GM23338 (cell line): ENCODE measurements around the gene CCDC86. TPM values are rescaled to one million over a fixed set of nuclear protein-coding genes. Genes with fewer than 3 reads are reported as not detected.

Experiments used
- ATAC-seq: fragments of 200-7000 bp; cut with Tn5 transposase; 3 replicates; pipeline ENCODE4 v1.9.1; 2020
- DNase-seq: peaks from one replicate; pipeline ENCODE4 v3.0.0-alpha.2; 2015; ENCODE audit warnings: low spot score
- H2AFZ ChIP-seq: fragments of 200-600 bp; sonication (generic); 2 replicates; pipeline ENCODE4 v1.8.0; 2016; ENCODE audit warnings: antibody characterized with exemption, mild to moderate bottlenecking, moderate library complexity
- H3F3A ChIP-seq: fragments of 200-600 bp; sonication (generic); replicated peaks from 2 replicates; pipeline ENCODE4 v1.8.0; 2017; ENCODE audit warnings: antibody characterized with exemption, mixed run types, low read depth
- H3K27ac ChIP-seq: fragments of 200-600 bp; sonication (generic); 2 replicates; pipeline ENCODE4 v1.6.1; 2016; ENCODE audit warnings: low read depth
- H3K27me3 ChIP-seq: fragments of 200-600 bp; sonication (generic); 2 replicates; pipeline ENCODE4 v1.8.0; 2016; ENCODE audit warnings: mild to moderate bottlenecking, mixed run types, moderate library complexity; ENCODE audit not compliant: insufficient read depth
- H3K36me3 ChIP-seq: fragments of 200-600 bp; sonication (generic); 2 replicates; pipeline ENCODE4 v1.8.0; 2016; ENCODE audit warnings: mild to moderate bottlenecking; ENCODE audit not compliant: insufficient read depth
- H3K4me1 ChIP-seq: fragments of 200-600 bp; sonication (generic); 2 replicates; pipeline ENCODE4 v1.8.0; 2016; ENCODE audit warnings: mild to moderate bottlenecking, moderate library complexity; ENCODE audit not compliant: insufficient read depth
- H3K4me2 ChIP-seq: fragments of 200-600 bp; sonication (generic); 2 replicates; pipeline ENCODE4 v1.7.1; 2017; ENCODE audit warnings: mixed run types
- H3K4me3 ChIP-seq: fragments of 200-600 bp; sonication (generic); 2 replicates; pipeline ENCODE4 v1.6.1; 2016; ENCODE audit warnings: mixed run types
- H3K79me2 ChIP-seq: fragments of 200-600 bp; sonication (generic); replicated peaks from 2 replicates; pipeline ENCODE4 v1.8.0; 2017; ENCODE audit warnings: mild to moderate bottlenecking; ENCODE audit not compliant: insufficient read depth
- H3K9me2 ChIP-seq: fragments of 200-600 bp; sonication (generic); 2 replicates; pipeline ENCODE4 v1.8.0; 2017; ENCODE audit not compliant: insufficient read depth
- H4K20me1 ChIP-seq: fragments of 200-600 bp; sonication (generic); replicated peaks from 2 replicates; pipeline ENCODE4 v1.8.0; 2017; ENCODE audit warnings: mild to moderate bottlenecking; ENCODE audit not compliant: insufficient read depth
- H3K27ac Mint-ChIP-seq: 2 replicates; pipeline ENCODE4 v1.8.0; 2020; ENCODE audit warnings: inconsistent platforms, mild to moderate bottlenecking, moderate library complexity, mixed read lengths
- H3K27me3 Mint-ChIP-seq: 3 replicates; pipeline ENCODE4 v1.8.0; 2022; ENCODE audit warnings: low read depth, mild to moderate bottlenecking, moderate library complexity, mixed read lengths, inconsistent platforms; ENCODE audit not compliant: insufficient read depth, poor library complexity
- H3K36me3 Mint-ChIP-seq: 3 replicates; pipeline ENCODE4 v1.8.0; 2021; ENCODE audit warnings: low read depth, mild to moderate bottlenecking, inconsistent platforms, moderate library complexity, mixed read lengths
- H3K4me1 Mint-ChIP-seq: 3 replicates; pipeline ENCODE4 v1.8.0; 2020; ENCODE audit warnings: mild to moderate bottlenecking, inconsistent platforms, mixed read lengths
- H3K4me3 Mint-ChIP-seq: 3 replicates; pipeline ENCODE4 v1.8.0; 2021; ENCODE audit warnings: moderate library complexity, mild to moderate bottlenecking, inconsistent platforms, mixed read lengths
- H3K9me3 Mint-ChIP-seq: 3 replicates; pipeline ENCODE4 v1.8.0; 2020; ENCODE audit warnings: moderate library complexity, mild to moderate bottlenecking, inconsistent platforms, mixed read lengths
- CREB1 ChIP-seq: fragments of 250-450 bp; sonication (Bioruptor Pico); IDR thresholded peaks from 2 replicates; pipeline ENCODE4 v1.5.0; 2020; ENCODE audit warnings: low read depth, mild to moderate bottlenecking, moderate library complexity
- CTCF ChIP-seq, 2 experiments: fragments of 200-600 bp in 1 of 2; sonication (generic) in 1 of 2; conservative IDR thresholded peaks; 2 replicates each; pipeline versions ENCODE4 v1.5.1 to v1.6.1; 2016 to 2017; ENCODE audit warnings: antibody characterized with exemption in 2 of 2, low read depth in 2 of 2, mild to moderate bottlenecking in 2 of 2, moderate library complexity in 1 of 2
- ETS1 ChIP-seq: IDR thresholded peaks from 2 replicates; pipeline ENCODE4 v1.6.1; 2016; ENCODE audit warnings: antibody characterized with exemption
- EZH2 ChIP-seq: fragments of 200-600 bp; sonication (generic); IDR thresholded peaks from one replicate; pipeline ENCODE4 v1.8.0; 2017; ENCODE audit warnings: antibody characterized with exemption, mild to moderate bottlenecking, low read depth; ENCODE audit not compliant: unreplicated experiment
- EZH2phosphoT487 ChIP-seq: fragments of 200-600 bp; sonication (generic); IDR thresholded peaks from one replicate; pipeline ENCODE4 v1.8.1; 2018; ENCODE audit warnings: antibody characterized with exemption; ENCODE audit not compliant: unreplicated experiment
- JUNB ChIP-seq: IDR thresholded peaks from one replicate; pipeline ENCODE4 v1.6.1; 2016; ENCODE audit warnings: antibody characterized with exemption; ENCODE audit not compliant: unreplicated experiment
- NANOG ChIP-seq: IDR thresholded peaks from 2 replicates; pipeline ENCODE4 v1.6.1; 2016; ENCODE audit warnings: antibody characterized with exemption, borderline replicate concordance
- POLR2AphosphoS5 ChIP-seq: IDR thresholded peaks from 2 replicates; pipeline ENCODE4 v1.6.1; 2016; ENCODE audit warnings: antibody characterized with exemption, low read depth
- REST ChIP-seq: IDR thresholded peaks from one replicate; pipeline ENCODE4 v1.6.1; 2018; ENCODE audit warnings: antibody characterized with exemption; ENCODE audit not compliant: unreplicated experiment
- STAT1 ChIP-seq: IDR thresholded peaks from one replicate; pipeline ENCODE4 v1.6.1; 2016; ENCODE audit warnings: antibody characterized with exemption; ENCODE audit not compliant: unreplicated experiment
- ZNF114 ChIP-seq: fragments of 250-450 bp; sonication (Bioruptor Pico); IDR thresholded peaks from 2 replicates; pipeline ENCODE4 v1.5.0; 2020; ENCODE audit warnings: mild to moderate bottlenecking, moderate library complexity
- ZNF331 ChIP-seq: fragments of 250-450 bp; sonication (Bioruptor Pico); IDR thresholded peaks from 2 replicates; pipeline ENCODE4 v1.5.0; 2020; ENCODE audit warnings: low read depth, mild to moderate bottlenecking, moderate library complexity
- ZNF462 ChIP-seq: fragments of 250-450 bp; sonication (Bioruptor Pico); IDR thresholded peaks from 2 replicates; pipeline ENCODE4 v1.5.0; 2020; ENCODE audit warnings: mild to moderate bottlenecking, moderate library complexity
- polyA plus RNA-seq: library from polyadenylated mRNA; unstranded; fragments of >200 nt; fragmentation: Nextera tagmentation; extraction: Ambion mirVana; gene quantifications from 2 replicates; pipeline ENCODE4 v1.2.1, GENCODE V29; 2016
- total RNA-seq: library from RNA; depleted of rRNA; stranded (reverse); fragments of >200 nt; shearing (Covaris generic); gene quantifications from 2 replicates; pipeline ENCODE4 v1.2.3, GENCODE V29; 2014

Gene CCDC86
- total and polyA plus RNA-seq, 2 experiments from 2014 or later = 67.3 to 98.5 TPM

- Histone ChIP-seq H3K4me2 (no peak overlapping the region), H3K9me2 (no peaks in the 10 kb centered on the region), H3K4me3 (no peak overlapping the region), H3F3A (no peaks in the 10 kb centered on the region), H2AFZ (no peak overlapping the region), H3K27ac (no peak overlapping the region), H3K27me3 (no peaks in the 10 kb centered on the region), H4K20me1 (no peaks in the 10 kb centered on the region), H3K79me2 (no peaks in the 10 kb centered on the region), H3K4me1 (no peaks in the 10 kb centered on the region), H3K36me3 (no peaks in the 10 kb centered on the region)
- Mint-ChIP-seq H3K27ac (no peak overlapping the region), H3K36me3 (no peaks in the 10 kb centered on the region), H3K4me1 (peaks cover 6% of the 10 kb centered on the region; the same call in 2 of the 3 replicates), H3K4me3 (no peak overlapping the region), H3K9me3 (no peaks in the 10 kb centered on the region; the same call in 2 of the 3 replicates), H3K27me3 (peaks cover 2% of the 10 kb centered on the region)
- ATAC-seq (no peak), DNase-seq (no peak)
- no peak for TF ChIP-seq ZNF462
- TF ChIP-seq STAT1 = no peak
- TF ChIP-seq EZH2 = no peak
- no peak for TF ChIP-seq EZH2phosphoT487
- TF ChIP-seq POLR2AphosphoS5 = no peak
- no peak for TF ChIP-seq JUNB
- no peak for TF ChIP-seq CREB1
- no peak for TF ChIP-seq NANOG
- TF ChIP-seq ZNF114 (CRISPR knock-in tag) = no peak
- no peak for TF ChIP-seq ZNF331 (CRISPR knock-in tag)
- TF ChIP-seq ETS1 = no peak
- no peak for TF ChIP-seq REST
- no peak for TF ChIP-seq CTCF (conservative IDR thresholded peaks at IDR 0.05; ENCODE audit: low read depth in 2 of 2)
Observed at GRCh38 chr11:60873533-60873932, 31.6 kb downstream of the CCDC86 start.
